A549 (cell line): Measurements from ENCODE around the gene TRIM71. TPM values are rescaled to one million over a fixed set of nuclear protein-coding genes. Genes with fewer than 3 reads are reported as not detected.

Experiments used
- ATAC-seq, 2 experiments: fragments of 200-7000 bp in 1 of 2; fragments of >200 bp in 1 of 2; cut with Nextera tagmentation in 1 of 2; cut with Tn5 transposase in 1 of 2; 3 replicates each; pipeline versions ENCODE4 v1.8.0 to v1.9.1; 2018 to 2020; ENCODE audit warnings: mild to moderate bottlenecking in 1 of 2, moderate library complexity in 1 of 2
- CTCF ChIA-PET: fragments of 300-600 bp; sonication (Branson Sonifier 250); formaldehyde crosslinking; extraction: SDS; loops from one replicate; lab custom pipeline; 2021; ENCODE audit warnings: antibody characterized with exemption, inconsistent platforms; lab: Yijun Ruan, JAX
- POLR2A ChIA-PET: fragments of 350-600 bp; formaldehyde crosslinking; extraction: SDS; loops from one replicate; lab custom pipeline; 2021; ENCODE audit warnings: antibody characterized with exemption, inconsistent platforms; lab: Yijun Ruan, JAX
- DNase-seq, 2 experiments: peaks; one replicate each; pipeline versions ENCODE4 v3.0.0 to v3.0.0-alpha.2; 2011 to 2016; ENCODE audit warnings: low read depth in 1 of 2, low spot score in 1 of 2
- FAIRE-seq: peaks from 2 replicates; lab custom pipeline; 2011; peaks lifted over from hg19 to GRCh38; lab: Jason Lieb, UNC
- H3K27ac ChIP-seq, 2 experiments: fragments of >200 bp; sonication (Bioruptor Twin); formaldehyde crosslinking; 3 replicates each; pipeline ENCODE4 v1.5.1; 2016 to 2017
- H3K4me1 ChIP-seq: fragments of >200 bp; sonication (Bioruptor Twin); formaldehyde crosslinking; 3 replicates; pipeline ENCODE4 v1.6.1; 2016
- H3K4me2 ChIP-seq: fragments of >200 bp; sonication (Bioruptor Twin); formaldehyde crosslinking; 3 replicates; pipeline ENCODE4 v1.6.1; 2016
- H3K4me3 ChIP-seq: fragments of >200 bp; sonication (Bioruptor Twin); formaldehyde crosslinking; 3 replicates; pipeline ENCODE4 v1.5.1; 2016
- H3K9me3 ChIP-seq: fragments of >200 bp; sonication (Bioruptor Twin); formaldehyde crosslinking; 3 replicates; pipeline ENCODE4 v1.6.1; 2016
- BCL3 ChIP-seq: fragments of >200 bp; sonication (Bioruptor Twin); formaldehyde crosslinking; IDR thresholded peaks from 3 replicates; pipeline ENCODE4 v1.6.1; 2016
- EHMT2 ChIP-seq: fragments of 200-600 bp; sonication (generic); IDR thresholded peaks from 2 replicates; pipeline ENCODE4 v1.6.1; 2016; ENCODE audit warnings: antibody characterized with exemption, low read depth, mild to moderate bottlenecking, moderate library complexity
- FOXS1 ChIP-seq: fragments of 250-450 bp; sonication (Bioruptor Pico); IDR thresholded peaks from 2 replicates; pipeline ENCODE4 v1.5.0; 2020; ENCODE audit warnings: mild to moderate bottlenecking, moderate library complexity
- HOXB13 ChIP-seq: fragments of 250-450 bp; sonication (Bioruptor Pico); IDR thresholded peaks from 2 replicates; pipeline ENCODE4 v1.5.0; 2020; ENCODE audit warnings: low read depth, mild to moderate bottlenecking, moderate library complexity
- PHF8 ChIP-seq: fragments of 200-600 bp; sonication (generic); IDR thresholded peaks from 2 replicates; pipeline ENCODE4 v1.6.1; 2016; ENCODE audit warnings: low read depth, mild to moderate bottlenecking, antibody characterized with exemption, moderate library complexity, borderline replicate concordance
- RARB ChIP-seq: fragments of 250-450 bp; sonication (Bioruptor Pico); IDR thresholded peaks from 2 replicates; pipeline ENCODE4 v1.8.0; 2021; ENCODE audit warnings: mild to moderate bottlenecking, moderate library complexity
- REST ChIP-seq: fragments of 200-600 bp; sonication (generic); IDR thresholded peaks from 2 replicates; pipeline ENCODE4 v1.6.1; 2016; ENCODE audit warnings: antibody characterized with exemption, mild to moderate bottlenecking, moderate library complexity
- ZFP36 ChIP-seq: fragments of 450-650 bp; IDR thresholded peaks from 2 replicates; pipeline ENCODE4 v1.6.1; 2014; ENCODE audit warnings: borderline replicate concordance; ENCODE audit not compliant: partially characterized antibody
- WGBS: methylation state at CpG from one replicate; pipeline ENCODE4 v1.1.6; 2017; ENCODE audit errors: missing lambda C conversion rate; 5-methylcytosine and 5-hydroxymethylcytosine counted together
- polyA plus RNA-seq, 4 experiments: library from polyadenylated mRNA; depleted of rRNA in 3 of 4; stranded (reverse); fragments of >200 nt; fragmentation: RNase III in 1 of 4; extraction: RNeasy Plus Mini Kit Qiagen cat#74134 plus additional on column Dnase treatment in 1 of 4; gene quantifications; 2 replicates in 3 of 4; 3 replicates in 1 of 4; pipeline ENCODE4 v1.2.3, GENCODE V29; 2011 to 2017
- TF ChIP-seq, protein P1 (sequence below): fragments of >200 bp; sonication (Bioruptor Twin); formaldehyde crosslinking; IDR thresholded peaks from 3 replicates; pipeline ENCODE4 v1.5.1; 2016

The TRIM71 gene
- polyA plus RNA-seq, 2 of the 4 experiments (the other 2 are of a cell fraction) = 0.01 TPM; not detected in 1

- TF ChIP-seq REST (no peak), ZFP36 (no peak), BCL3 (no peak), HOXB13 (CRISPR knock-in tag) (no peak), FOXS1 (no peak)
These were observed 602 bp downstream of the TRIM71 start (continued) for GRCh38 chr3:32818229-32818969.

DNA sequence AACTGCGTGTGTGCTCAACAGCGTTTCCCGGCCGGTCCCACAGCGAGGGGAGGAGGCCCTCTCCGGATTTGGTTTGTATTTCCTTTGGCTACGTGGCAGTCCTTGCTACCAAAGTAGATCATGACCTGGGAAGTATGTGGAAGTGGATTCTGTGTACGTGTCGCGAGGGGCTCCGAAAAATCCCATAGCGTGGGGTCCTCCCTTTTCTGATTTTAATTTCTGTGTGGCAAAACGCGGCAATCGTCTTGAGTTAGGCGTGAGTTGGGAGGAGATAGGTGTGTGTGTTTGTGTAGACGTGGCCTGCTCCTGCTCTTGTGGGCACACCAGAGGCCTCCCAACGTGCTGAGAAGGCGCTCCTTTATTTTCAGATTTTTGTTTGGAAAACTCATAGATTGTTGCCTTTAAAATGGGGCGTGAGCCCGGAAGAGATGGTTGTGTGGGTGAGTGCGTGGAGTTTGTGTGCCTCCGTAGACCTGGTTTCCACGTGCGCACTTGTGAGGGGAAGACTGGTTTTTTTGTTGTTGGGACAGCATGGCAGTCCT is 1.2 kb downstream of the TRIM71 start:
- POLR2A ChIA-PET = no interaction called here
- Histone ChIP-seq H3K9me3 (no peaks in the 10 kb centered on the region), H3K4me3 (peak overlapping the region; percentile 49; the same call in 1 of the 3 replicates), H3K4me2 (peak overlapping the region; percentile 94; the same call in 2 of the 3 replicates), H3K4me1 (peaks cover 21% of the 10 kb centered on the region), H3K27ac (no peak overlapping the region)
- FAIRE-seq (no peak), DNase-seq (no peak), ATAC-seq (no peak)
- WGBS = 75% methylated on average over 25 of the region's 25 CpGs
- CTCF ChIA-PET = no interaction called here
- no peak for TF ChIP-seq RARB (CRISPR knock-in tag)
- no peak for TF ChIP-seq PHF8
- TF ChIP-seq REST = no peak
- no peak for TF ChIP-seq EHMT2
- TF ChIP-seq, protein P1, sequence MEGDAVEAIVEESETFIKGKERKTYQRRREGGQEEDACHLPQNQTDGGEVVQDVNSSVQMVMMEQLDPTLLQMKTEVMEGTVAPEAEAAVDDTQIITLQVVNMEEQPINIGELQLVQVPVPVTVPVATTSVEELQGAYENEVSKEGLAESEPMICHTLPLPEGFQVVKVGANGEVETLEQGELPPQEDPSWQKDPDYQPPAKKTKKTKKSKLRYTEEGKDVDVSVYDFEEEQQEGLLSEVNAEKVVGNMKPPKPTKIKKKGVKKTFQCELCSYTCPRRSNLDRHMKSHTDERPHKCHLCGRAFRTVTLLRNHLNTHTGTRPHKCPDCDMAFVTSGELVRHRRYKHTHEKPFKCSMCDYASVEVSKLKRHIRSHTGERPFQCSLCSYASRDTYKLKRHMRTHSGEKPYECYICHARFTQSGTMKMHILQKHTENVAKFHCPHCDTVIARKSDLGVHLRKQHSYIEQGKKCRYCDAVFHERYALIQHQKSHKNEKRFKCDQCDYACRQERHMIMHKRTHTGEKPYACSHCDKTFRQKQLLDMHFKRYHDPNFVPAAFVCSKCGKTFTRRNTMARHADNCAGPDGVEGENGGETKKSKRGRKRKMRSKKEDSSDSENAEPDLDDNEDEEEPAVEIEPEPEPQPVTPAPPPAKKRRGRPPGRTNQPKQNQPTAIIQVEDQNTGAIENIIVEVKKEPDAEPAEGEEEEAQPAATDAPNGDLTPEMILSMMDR = no peak
